ENCODE data around the gene HOXB1. TPM values are rescaled to one million over a fixed set of nuclear protein-coding genes. Genes with fewer than 3 reads are reported as not detected.
"Not testable (repeated sequence)": the region's sequence is repeated elsewhere in the genome, so short reads cannot be mapped to it uniquely, and the experiment has no call there.

Gene HOXB1
- total and polyA plus RNA-seq, 2 experiments from 2014 or later: not detected

- TF ChIP-seq ZNF462 (CRISPR knock-in tag; IDR thresholded peaks at IDR 0.05) (no peak), CREB1 (CRISPR knock-in tag; IDR thresholded peaks at IDR 0.05; ENCODE audit: low read depth) (no peak), NANOG (IDR thresholded peaks at IDR 0.05; ENCODE audit: borderline replicate concordance) (no peak), EZH2 (IDR thresholded peaks at IDR 0.05; ENCODE audit: low read depth, unreplicated experiment) (no peak), STAT1 (IDR thresholded peaks at IDR 0.05; ENCODE audit: unreplicated experiment) (no peak), POLR2AphosphoS5 (IDR thresholded peaks at IDR 0.05; ENCODE audit: low read depth) (no peak), JUNB (IDR thresholded peaks at IDR 0.05; ENCODE audit: unreplicated experiment) (no peak), ETS1 (IDR thresholded peaks at IDR 0.05) (no peak)
Measured at GRCh38 chr17:48537316-48537715, 6.5 kb upstream of the HOXB1 start (continued).

GRCh38 chr17:48535793-48536559, 5.2 kb upstream of the HOXB1 start:
- H3K27ac ChIP-seq (ENCODE audit: low read depth); H3K4me2 ChIP-seq; H2AFZ ChIP-seq; H3K4me3 Mint-ChIP-seq; DNase-seq (ENCODE audit: low spot score); H3K79me2 ChIP-seq (replicated peaks; ENCODE audit: insufficient read depth); H3K4me3 ChIP-seq; ATAC-seq; H3F3A ChIP-seq (replicated peaks; ENCODE audit: low read depth); H3K36me3 ChIP-seq (ENCODE audit: insufficient read depth); H3K36me3 Mint-ChIP-seq (ENCODE audit: low read depth); H4K20me1 ChIP-seq (replicated peaks; ENCODE audit: insufficient read depth); H3K27ac Mint-ChIP-seq; H3K9me3 Mint-ChIP-seq; H3K9me2 ChIP-seq (ENCODE audit: insufficient read depth): not testable (repeated sequence)
- peaks cover 35% of the 10 kb centered on the region for H3K4me1 ChIP-seq (ENCODE audit: insufficient read depth)
- Mint-ChIP-seq H3K27me3 (ENCODE audit: insufficient read depth, low read depth, poor library complexity) (peaks cover 68% of the 10 kb centered on the region), H3K4me1 (peaks cover 33% of the 10 kb centered on the region)
- peaks cover 97% of the 10 kb centered on the region for H3K27me3 ChIP-seq (ENCODE audit: insufficient read depth)

Measured in GM23338 (cell line).